GM06990 (cell line): ENCODE data around the gene CACNA1C.

ENCODE experiments used
- DNase-seq: peaks from one replicate; pipeline ENCODE4 v3.0.0-alpha.2; 2011; ENCODE audit not compliant: insufficient read length; ENCODE audit errors: extremely low read depth
- H3K27me3 ChIP-seq: replicated peaks from 2 replicates; pipeline ENCODE4 v1.6.0; 2011; ENCODE audit warnings: low read length; ENCODE audit not compliant: control insufficient read depth, insufficient read depth
- H3K36me3 ChIP-seq: 2 replicates; pipeline ENCODE4 v1.5.1; 2011; ENCODE audit warnings: low read length; ENCODE audit not compliant: control insufficient read depth, insufficient read depth
- H3K4me3 ChIP-seq: replicated peaks from 2 replicates; pipeline ENCODE4 v1.5.1; 2011; ENCODE audit warnings: low read depth, mild to moderate bottlenecking, control low read depth, low read length
- CTCF ChIP-seq: IDR thresholded peaks from 2 replicates; pipeline ENCODE4 v1.5.1; 2011; ENCODE audit warnings: low read length, control low read depth, mild to moderate bottlenecking, inconsistent platforms; ENCODE audit not compliant: insufficient read depth, poor library complexity, severe bottlenecking

Gene CACNA1C

DNA sequence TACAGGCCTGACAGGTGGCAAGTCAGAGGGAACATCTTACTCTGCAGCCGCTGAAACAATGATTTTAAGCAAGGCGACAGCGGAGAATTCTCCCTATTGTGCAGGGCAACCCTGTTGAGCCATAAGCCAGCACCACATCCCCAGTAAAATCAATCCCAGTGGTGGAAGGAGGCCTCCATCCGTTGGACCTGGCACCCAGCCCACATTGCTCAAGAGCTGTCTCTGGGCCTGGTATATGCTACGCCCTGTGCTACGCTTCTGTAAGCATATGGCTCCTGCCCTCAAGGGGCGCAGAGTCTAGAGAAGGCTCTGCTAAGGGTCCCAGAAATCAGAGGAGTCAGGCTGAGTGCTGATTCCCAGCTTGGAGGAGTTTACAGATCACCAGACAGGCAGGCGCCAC, 265.5 kb downstream of the CACNA1C start:
- Histone ChIP-seq H3K4me3 (no peak overlapping the region), H3K27me3 (peaks cover 2% of the 10 kb centered on the region), H3K36me3 (no peaks in the 10 kb centered on the region)
- DNase-seq, result no peak
- TF ChIP-seq CTCF, result no peak

GRCh38 chr12:2319136-2319535, 266.3 kb downstream of the CACNA1C start:
- Histone ChIP-seq H3K4me3 (no peak overlapping the region), H3K36me3 (no peaks in the 10 kb centered on the region), H3K27me3 (peaks cover 2% of the 10 kb centered on the region)
- no peak for TF ChIP-seq CTCF
- no peak for DNase-seq

DNA sequence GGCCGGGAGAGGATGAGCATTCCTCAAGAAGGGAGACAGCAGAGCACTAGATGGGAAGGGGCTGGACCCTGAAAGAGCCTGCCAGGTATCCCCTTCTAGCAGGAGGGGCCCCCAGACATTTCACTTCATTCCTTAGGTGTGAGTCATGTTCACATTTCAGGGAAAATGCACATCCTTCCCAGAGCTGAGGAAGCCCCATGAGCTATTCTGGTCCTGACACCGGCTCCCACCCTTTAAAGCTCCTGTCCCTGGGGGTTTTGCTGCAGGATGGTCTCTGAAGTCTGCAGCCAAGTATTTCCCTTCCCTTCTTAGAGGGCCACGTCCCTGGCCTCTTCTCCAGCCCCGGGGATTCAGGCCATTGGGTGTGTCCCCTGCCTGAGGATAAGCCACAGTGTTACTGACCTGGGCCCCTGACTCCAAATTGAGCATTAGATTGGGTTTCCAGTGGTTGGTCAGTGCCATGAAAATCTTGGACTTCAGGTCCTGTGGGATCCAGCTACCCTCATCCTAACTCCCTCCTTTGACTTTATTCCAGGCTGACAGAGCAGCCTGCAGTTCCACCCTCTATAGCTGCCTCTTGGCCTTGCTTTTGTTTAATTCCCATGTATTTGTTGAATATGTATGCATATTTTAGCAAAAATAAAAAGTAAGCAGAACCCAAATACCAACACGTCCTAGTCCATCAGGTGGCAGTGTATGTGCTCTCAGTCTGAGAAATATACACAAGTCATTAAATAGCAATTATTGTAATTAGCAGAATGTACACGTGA, 267.1 kb downstream of the CACNA1C start:
- TF ChIP-seq CTCF, result no peak
- Histone ChIP-seq H3K4me3 (no peak overlapping the region), H3K27me3 (peaks cover 4% of the 10 kb centered on the region), H3K36me3 (no peaks in the 10 kb centered on the region)
- no peak for DNase-seq

DNA sequence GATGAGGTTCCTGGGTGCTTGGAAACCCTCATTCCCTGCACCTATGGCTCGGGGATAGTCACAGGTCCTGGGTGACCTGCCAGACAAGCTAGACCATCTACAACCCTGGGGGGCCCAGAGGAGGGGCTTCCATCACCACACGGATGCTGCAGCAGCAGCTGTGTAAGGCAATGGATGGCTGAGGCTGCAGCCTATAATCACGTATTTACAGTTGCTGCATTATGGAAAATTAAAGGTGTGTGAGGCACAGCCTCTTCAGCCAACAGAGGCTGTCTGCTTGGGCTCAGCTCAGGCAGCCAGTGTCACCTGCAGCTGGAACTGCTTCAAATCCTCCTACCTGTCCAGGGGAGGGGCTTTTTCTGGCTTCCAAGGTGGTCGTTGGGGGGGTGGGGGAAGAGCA, 268.1 kb downstream of the CACNA1C start:
- H3K4me3 ChIP-seq, result no peak overlapping the region
- no peak for DNase-seq
- no peak for TF ChIP-seq CTCF
- H3K27me3 ChIP-seq, result peaks cover 4% of the 10 kb centered on the region
- H3K36me3 ChIP-seq, result no peaks in the 10 kb centered on the region

GRCh38 chr12:2322554-2323120, 269.9 kb downstream of the CACNA1C start:
- H3K36me3 ChIP-seq, result no peaks in the 10 kb centered on the region
- TF ChIP-seq CTCF, result no peak
- peaks cover 6% of the 10 kb centered on the region for H3K27me3 ChIP-seq
- no peak for DNase-seq
- no peak overlapping the region for H3K4me3 ChIP-seq
